GM13976 (cell line): ENCODE measurements around the gene MYADML2.

Experiments used
- DNase-seq: peaks from one replicate; pipeline ENCODE4 v3.0.0; 2012; ENCODE audit warnings: low spot score
- CTCF ChIP-seq: IDR thresholded peaks from 2 replicates; pipeline ENCODE4 v1.5.1; 2012; ENCODE audit warnings: borderline replicate concordance, mild to moderate bottlenecking; ENCODE audit not compliant: insufficient read depth; ENCODE audit errors: extremely low read depth, missing control alignments, control extremely low read depth
- in situ Hi-C: fragments of 300-500 bp; cut with MboI; formaldehyde crosslinking; loops from one replicate; pipeline ENCODE4 v1.12.0; 2022; ENCODE audit warnings: low sequenced_read_pairs, mixed read lengths, inconsistent platforms; ENCODE audit not compliant: unreplicated experiment

The MYADML2 gene

GRCh38 chr17:81909966-81910839 is 36.8 kb downstream of the MYADML2 start:
- in situ Hi-C loops: no loop called here
- no peak for TF ChIP-seq CTCF
- no peak for DNase-seq

- DNase-seq: no peak
- TF ChIP-seq CTCF: no peak
- in situ Hi-C loops: no loop called here
These were observed 37.8 kb downstream of the MYADML2 start for GRCh38 chr17:81909231-81909630.

- in situ Hi-C loops: no loop called here
- no peak for TF ChIP-seq CTCF
These were observed 38.2 kb downstream of the MYADML2 start for GRCh38 chr17:81908793-81909192.

GRCh38 chr17:81907219-81908145 is 39.6 kb downstream of the MYADML2 start:
- no peak for TF ChIP-seq CTCF
- no peak for DNase-seq
- in situ Hi-C loops: no loop called here

More at GRCh38 chr17:81908793-81909192, 38.2 kb downstream of the MYADML2 start:
- DNase-seq: no peak

GRCh38 chr17:81906476-81907218 is 40.4 kb downstream of the MYADML2 start:
- TF ChIP-seq CTCF: no peak
- in situ Hi-C loops: no loop called here

GRCh38 chr17:81905993-81906392 is 41.0 kb downstream of the MYADML2 start:
- in situ Hi-C loops: no loop called here
- no peak for DNase-seq
- no peak for TF ChIP-seq CTCF

More at GRCh38 chr17:81906476-81907218, 40.4 kb downstream of the MYADML2 start:
- no peak for DNase-seq
